Measurements from ENCODE around the gene B4GALT2. TPM values are rescaled to one million over a fixed set of nuclear protein-coding genes. Genes with fewer than 3 reads are reported as not detected.

The B4GALT2 gene
- total RNA-seq, 4 donors from 2014 or later, result 8.2 to 28.9 (median 22.2) TPM

DNA sequence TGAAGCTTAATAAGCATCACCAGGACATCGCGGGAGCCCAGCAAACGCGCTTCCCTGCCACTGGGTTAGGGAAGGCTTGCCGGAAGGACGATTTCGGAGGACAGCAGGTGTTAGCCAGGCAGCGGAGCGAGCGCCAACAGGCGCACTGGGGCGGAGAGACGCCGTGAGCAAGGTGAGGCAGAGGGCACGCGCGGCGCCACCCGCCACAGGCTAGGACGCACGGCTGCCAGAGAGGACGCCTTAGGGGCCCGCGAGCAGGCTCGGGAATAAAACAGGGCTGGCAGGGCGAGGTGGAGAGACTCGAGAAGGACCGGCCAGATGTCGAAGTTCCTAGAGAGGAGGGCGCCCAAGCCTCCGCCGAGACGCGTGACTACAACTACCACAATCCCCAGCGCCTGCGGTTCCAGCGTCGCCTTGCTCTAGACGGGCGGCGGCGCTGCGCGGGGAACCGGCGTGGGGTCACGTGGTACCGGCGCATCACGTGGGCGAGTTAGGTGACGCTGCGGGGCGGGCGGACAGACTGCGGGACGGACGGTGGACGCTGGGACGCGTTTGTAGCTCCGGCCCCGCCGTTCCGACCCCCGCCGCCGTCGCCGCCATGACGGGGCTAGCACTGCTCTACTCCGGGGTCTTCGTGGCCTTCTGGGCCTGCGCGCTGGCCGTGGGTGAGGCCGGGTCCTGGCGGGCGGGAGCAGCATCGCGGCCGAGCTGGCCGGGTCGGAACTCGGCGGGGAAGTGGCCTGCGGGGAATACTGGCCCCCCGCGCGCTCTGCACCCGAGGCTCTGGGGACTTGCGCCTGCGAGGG is 4.4 kb upstream of the B4GALT2 start, which contains the start of gene ATP6V0B:
TSS of gene ATP6V0B (plus strand) at position 518 of the 806 bp plus-strand sequence. CDS start at position 599, 81 bp downstream.
- peak within 1 kb of the TSS; percentile 92 to 98 (median 94) for H3K27ac ChIP-seq
- H3K27me3 ChIP-seq, result no peaks in the 10 kb centered on the region
- H3K4me1 ChIP-seq, result peaks cover 9 to 48% (median 15%) of the 10 kb centered on the region in 4 donors
- H3K4me3 ChIP-seq, result peak within 1 kb of the TSS; percentile 81 to 98 (median 84)
- H3K9me3 ChIP-seq, result no peaks in the 10 kb centered on the region
- peak; percentile 98 to 99 (median 98) for DNase-seq
- TF ChIP-seq POLR2A (IDR thresholded peaks at IDR 0.05) (peak; percentile 83 to 88), CTCF (IDR thresholded peaks at IDR 0.05) (peak in 4 of 6 experiments; percentile 35 to 58 (median 51))
- H3K36me3 ChIP-seq, result peaks cover 0 to 25% (median 0%) of the 10 kb centered on the region in 3 donors

DNA sequence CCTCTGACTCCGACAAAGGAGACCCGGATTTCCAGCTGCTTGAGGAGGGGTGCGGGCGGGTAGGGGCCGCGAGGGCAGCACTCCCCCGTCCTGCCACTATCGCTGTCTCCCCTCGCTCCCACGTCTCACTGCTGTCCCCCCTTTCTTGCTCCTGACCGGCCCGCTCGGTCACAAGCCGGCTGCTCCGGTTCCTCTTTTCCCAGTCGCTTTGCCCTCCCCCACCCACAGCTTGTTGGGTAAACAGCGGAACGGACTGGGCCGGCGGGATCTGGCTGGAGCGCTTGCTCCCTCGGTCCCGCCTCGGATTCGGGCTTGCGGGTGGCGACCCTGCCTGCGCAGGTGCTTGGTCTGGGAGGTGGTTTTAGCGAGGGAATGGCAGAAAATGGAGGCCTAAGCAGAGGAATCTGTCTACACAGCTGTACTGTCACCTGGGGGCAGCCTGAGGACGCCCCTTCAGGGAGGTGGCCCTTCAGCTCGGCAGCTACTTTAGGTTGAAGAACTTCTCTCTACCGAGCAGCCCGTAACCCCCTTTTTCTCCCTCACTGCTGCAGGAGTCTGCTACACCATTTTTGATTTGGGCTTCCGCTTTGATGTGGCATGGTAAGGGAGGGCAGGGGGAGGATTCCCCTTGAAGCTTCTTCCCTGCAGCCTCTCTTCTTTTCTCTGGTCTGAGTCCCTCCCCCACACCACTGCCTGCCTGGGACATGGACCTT is 3.6 kb upstream of the B4GALT2 start:
- Histone ChIP-seq H3K4me3 (peak overlapping the region; percentile 81 to 98 (median 84)), H3K27me3 (no peaks in the 10 kb centered on the region), H3K4me1 (peaks cover 10 to 53% (median 17%) of the 10 kb centered on the region in 4 donors), H3K9me3 (no peaks in the 10 kb centered on the region), H3K27ac (peak overlapping the region; percentile 92 to 98 (median 94)), H3K36me3 (peaks cover 0 to 25% (median 0%) of the 10 kb centered on the region in 3 donors)
- peak; percentile 73 to 82 (median 75) for DNase-seq
- no peak for TF ChIP-seq POLR2A (IDR thresholded peaks at IDR 0.05)
- no peak for TF ChIP-seq CTCF (IDR thresholded peaks at IDR 0.05)

DNA sequence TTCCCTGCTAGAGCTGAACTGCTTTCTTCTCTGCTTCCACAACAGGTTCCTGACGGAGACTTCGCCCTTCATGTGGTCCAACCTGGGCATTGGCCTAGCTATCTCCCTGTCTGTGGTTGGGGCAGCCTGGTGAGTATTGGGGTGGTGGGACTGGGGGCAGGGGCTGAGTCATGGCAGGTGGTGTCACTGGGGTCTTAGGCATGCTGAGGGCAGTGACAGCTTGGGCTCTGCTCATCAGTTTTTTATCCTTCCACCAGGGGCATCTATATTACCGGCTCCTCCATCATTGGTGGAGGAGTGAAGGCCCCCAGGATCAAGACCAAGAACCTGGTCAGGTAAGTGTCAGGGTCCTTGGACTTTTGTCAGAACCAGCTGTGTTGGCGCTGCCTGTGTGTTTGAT is 3.0 kb upstream of the B4GALT2 start:
- DNase-seq, result no peak
- H3K4me3 ChIP-seq, result peak overlapping the region in 3 of 4 donors; percentile 81 to 85 (median 84)
- peaks cover 0 to 25% (median 0%) of the 10 kb centered on the region in 3 donors for H3K36me3 ChIP-seq
- no peaks in the 10 kb centered on the region for H3K27me3 ChIP-seq
- no peak for TF ChIP-seq POLR2A (IDR thresholded peaks at IDR 0.05)
- H3K9me3 ChIP-seq, result no peaks in the 10 kb centered on the region
- peak overlapping the region in 1 of 4 donors; percentile 98 for H3K27ac ChIP-seq
- H3K4me1 ChIP-seq, result peaks cover 10 to 51% (median 14%) of the 10 kb centered on the region in 4 donors

DNA sequence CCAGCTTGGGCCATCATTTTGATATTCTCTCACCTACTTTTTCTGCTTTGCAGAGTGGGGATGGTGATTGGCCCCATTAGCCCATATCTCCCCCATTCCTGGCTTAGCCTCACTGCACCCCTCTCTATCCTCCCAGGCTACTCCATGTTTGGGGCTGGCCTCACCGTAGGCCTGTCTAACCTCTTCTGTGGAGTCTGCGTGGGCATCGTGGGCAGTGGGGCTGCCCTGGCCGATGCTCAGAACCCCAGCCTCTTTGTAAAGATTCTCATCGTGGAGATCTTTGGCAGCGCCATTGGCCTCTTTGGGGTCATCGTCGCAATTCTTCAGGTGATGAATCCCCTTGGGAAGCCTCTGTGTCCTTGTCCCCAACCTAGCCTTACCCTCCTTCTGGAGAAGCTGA is 2.1 kb upstream of the B4GALT2 start:
- Histone ChIP-seq H3K27me3 (no peaks in the 10 kb centered on the region), H3K27ac (no peak overlapping the region), H3K4me3 (no peak overlapping the region), H3K36me3 (peaks cover 0 to 25% (median 0%) of the 10 kb centered on the region in 3 donors), H3K4me1 (peaks cover 10 to 55% (median 14%) of the 10 kb centered on the region in 4 donors), H3K9me3 (no peaks in the 10 kb centered on the region)
- TF ChIP-seq CTCF (IDR thresholded peaks at IDR 0.05), result no peak
- no peak for TF ChIP-seq POLR2A (IDR thresholded peaks at IDR 0.05)
- DNase-seq, result no peak

DNA sequence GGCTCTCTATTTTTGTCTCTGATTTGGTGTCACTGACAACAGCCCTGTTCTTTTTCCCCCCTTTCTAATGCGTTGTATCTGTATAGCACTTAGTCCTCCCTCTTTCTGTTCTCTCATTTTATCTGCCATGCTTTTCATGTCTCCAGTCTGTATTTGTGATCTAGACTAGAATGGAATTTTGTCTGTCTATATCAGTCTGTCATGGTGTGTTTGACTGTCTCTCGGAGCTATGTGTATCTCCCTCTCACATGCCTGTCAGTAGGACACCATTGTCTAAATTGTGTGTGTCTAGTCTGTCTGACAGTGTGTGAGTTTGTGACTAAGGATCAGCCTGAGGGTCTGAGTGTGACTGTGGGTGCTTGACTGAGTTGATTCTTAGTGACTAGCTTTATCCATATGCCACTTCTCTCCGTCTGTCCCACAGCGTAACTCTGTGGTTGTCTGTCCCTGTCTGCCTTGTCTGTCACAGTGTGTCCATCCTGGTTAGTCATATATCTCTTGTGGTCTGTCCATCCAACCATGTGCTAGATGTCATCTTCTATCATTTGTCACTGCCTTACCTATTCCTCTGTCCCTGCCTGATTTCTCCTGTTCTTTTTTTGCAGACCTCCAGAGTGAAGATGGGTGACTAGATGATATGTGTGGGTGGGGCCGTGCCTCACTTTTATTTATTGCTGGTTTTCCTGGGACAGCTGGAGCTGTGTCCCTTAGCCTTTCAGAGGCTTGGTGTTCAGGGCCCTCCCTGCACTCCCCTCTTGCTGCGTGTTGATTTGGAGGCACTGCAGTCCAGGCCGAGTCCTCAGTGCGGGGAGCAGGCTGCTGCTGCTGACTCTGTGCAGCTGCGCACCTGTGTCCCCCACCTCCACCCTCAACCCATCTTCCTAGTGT is 1.4 kb upstream of the B4GALT2 start:
- TF ChIP-seq CTCF (IDR thresholded peaks at IDR 0.05) (no peak), POLR2A (IDR thresholded peaks at IDR 0.05) (no peak)
- Histone ChIP-seq H3K36me3 (peaks cover 0 to 25% (median 0%) of the 10 kb centered on the region in 3 donors), H3K27ac (peak overlapping the region in 1 of 4 donors; percentile 57), H3K9me3 (no peaks in the 10 kb centered on the region), H3K4me1 (peaks cover 10 to 55% (median 14%) of the 10 kb centered on the region in 4 donors), H3K27me3 (no peaks in the 10 kb centered on the region), H3K4me3 (no peak overlapping the region)
- DNase-seq, result no peak

Measured in Peyer's patch (tissue), 4 donors.